ENCODE measurements around the gene GUCY2D. TPM values are rescaled to one million over a fixed set of nuclear protein-coding genes. Genes with fewer than 3 reads are reported as not detected.

GUCY2D gene
- polyA plus RNA-seq, 1 donor (not counting 4 experiments of a cell fraction or from before 2014, with no cell fraction given) = 0.25 TPM

GRCh38 chr17:8005967-8006730, 3.7 kb downstream of the GUCY2D start:
- DNase-seq (ENCODE audit: low read depth, low spot score) (no peak), FAIRE-seq (no peak)
- Histone ChIP-seq H3K4me1 (ENCODE audit: control insufficient read depth, extremely low read depth, insufficient read depth, low read length) (no peaks in the 10 kb centered on the region), H3K9me1 (ENCODE audit: control insufficient read depth, extremely low read depth, insufficient read depth, low read length) (no peaks in the 10 kb centered on the region), H3K9ac (ENCODE audit: control insufficient read depth, extremely low read depth, insufficient read depth, low read length) (no peak overlapping the region), H3K4me3 (ENCODE audit: control insufficient read depth in 2 of 3, extremely low read depth in 1 of 3, insufficient read depth in 2 of 3, low read depth in 1 of 3, low read length in 3 of 3) (no peak overlapping the region), H3K36me3 (ENCODE audit: control insufficient read depth in 2 of 2, extremely low read depth in 1 of 2, insufficient read depth in 2 of 2, low read length in 2 of 2) (no peaks in the 10 kb centered on the region), H2AFZ (ENCODE audit: control insufficient read depth, low read length) (no peak overlapping the region), H4K20me1 (ENCODE audit: control insufficient read depth, extremely low read depth, insufficient read depth, low read length) (no peaks in the 10 kb centered on the region), H3K9me3 (ENCODE audit: control insufficient read depth, low read depth, low read length) (no peaks in the 10 kb centered on the region), H3K4me2 (ENCODE audit: control insufficient read depth, extremely low read depth, insufficient read depth, low read depth, low read length) (no peak overlapping the region), H3K27me3 (ENCODE audit: control insufficient read depth, extremely low read depth, insufficient read depth, low read length) (peaks cover 39% of the 10 kb centered on the region), H3K27ac (ENCODE audit: control insufficient read depth, insufficient read depth, low read length) (no peak overlapping the region), H3K79me2 (ENCODE audit: control insufficient read depth, insufficient read depth, low read length) (no peaks in the 10 kb centered on the region)
- dilution Hi-C loops (cut with MboI; ENCODE audit: extremely low pct_ligation_motif_present, low sequenced_read_pairs) = no loop called here
- no peak for TF ChIP-seq EZH2 (IDR thresholded peaks at IDR 0.05; ENCODE audit: low read length)
- no peak for TF ChIP-seq CTCF (optimal IDR thresholded peaks at IDR 0.05 in 1 of 3, IDR thresholded peaks at IDR 0.05 in 1 of 3, conservative IDR thresholded peaks at IDR 0.05 in 1 of 3; ENCODE audit: extremely low read depth in 1 of 3, insufficient read depth in 2 of 3, low read length in 3 of 3)

GRCh38 chr17:8006836-8007680, 4.6 kb downstream of the GUCY2D start:
- Histone ChIP-seq H3K79me2 (ENCODE audit: control insufficient read depth, insufficient read depth, low read length) (no peaks in the 10 kb centered on the region), H3K4me3 (ENCODE audit: control insufficient read depth in 2 of 3, extremely low read depth in 1 of 3, insufficient read depth in 2 of 3, low read depth in 1 of 3, low read length in 3 of 3) (no peak overlapping the region), H3K9me1 (ENCODE audit: control insufficient read depth, extremely low read depth, insufficient read depth, low read length) (no peaks in the 10 kb centered on the region), H3K4me1 (ENCODE audit: control insufficient read depth, extremely low read depth, insufficient read depth, low read length) (no peaks in the 10 kb centered on the region), H3K9ac (ENCODE audit: control insufficient read depth, extremely low read depth, insufficient read depth, low read length) (no peak overlapping the region), H3K4me2 (ENCODE audit: control insufficient read depth, extremely low read depth, insufficient read depth, low read depth, low read length) (no peak overlapping the region), H3K27ac (ENCODE audit: control insufficient read depth, insufficient read depth, low read length) (no peak overlapping the region), H2AFZ (ENCODE audit: control insufficient read depth, low read length) (no peak overlapping the region), H3K9me3 (ENCODE audit: control insufficient read depth, low read depth, low read length) (no peaks in the 10 kb centered on the region), H4K20me1 (ENCODE audit: control insufficient read depth, extremely low read depth, insufficient read depth, low read length) (no peaks in the 10 kb centered on the region), H3K27me3 (ENCODE audit: control insufficient read depth, extremely low read depth, insufficient read depth, low read length) (peaks cover 36% of the 10 kb centered on the region), H3K36me3 (ENCODE audit: control insufficient read depth in 2 of 2, extremely low read depth in 1 of 2, insufficient read depth in 2 of 2, low read length in 2 of 2) (no peaks in the 10 kb centered on the region)
- dilution Hi-C loops (cut with MboI; ENCODE audit: extremely low pct_ligation_motif_present, low sequenced_read_pairs) = no loop called here
- DNase-seq (ENCODE audit: low read depth, low spot score) (no peak), FAIRE-seq (no peak)
- no peak for TF ChIP-seq CTCF (optimal IDR thresholded peaks at IDR 0.05 in 1 of 3, IDR thresholded peaks at IDR 0.05 in 1 of 3, conservative IDR thresholded peaks at IDR 0.05 in 1 of 3; ENCODE audit: extremely low read depth in 1 of 3, insufficient read depth in 2 of 3, low read length in 3 of 3)
- TF ChIP-seq EZH2 (IDR thresholded peaks at IDR 0.05; ENCODE audit: low read length) = no peak

Measured in keratinocyte (primary cell).